HG03135 (cell line): ENCODE results near the gene CIROP.

ENCODE experiments used
- ATAC-seq: cut with Tn5 transposase; IDR thresholded peaks from one replicate; pipeline ENCODE4 v1.9.1; 2021; ENCODE audit warnings: mild to moderate bottlenecking, moderate library complexity; ENCODE audit not compliant: unreplicated experiment

Gene CIROP

DNA sequence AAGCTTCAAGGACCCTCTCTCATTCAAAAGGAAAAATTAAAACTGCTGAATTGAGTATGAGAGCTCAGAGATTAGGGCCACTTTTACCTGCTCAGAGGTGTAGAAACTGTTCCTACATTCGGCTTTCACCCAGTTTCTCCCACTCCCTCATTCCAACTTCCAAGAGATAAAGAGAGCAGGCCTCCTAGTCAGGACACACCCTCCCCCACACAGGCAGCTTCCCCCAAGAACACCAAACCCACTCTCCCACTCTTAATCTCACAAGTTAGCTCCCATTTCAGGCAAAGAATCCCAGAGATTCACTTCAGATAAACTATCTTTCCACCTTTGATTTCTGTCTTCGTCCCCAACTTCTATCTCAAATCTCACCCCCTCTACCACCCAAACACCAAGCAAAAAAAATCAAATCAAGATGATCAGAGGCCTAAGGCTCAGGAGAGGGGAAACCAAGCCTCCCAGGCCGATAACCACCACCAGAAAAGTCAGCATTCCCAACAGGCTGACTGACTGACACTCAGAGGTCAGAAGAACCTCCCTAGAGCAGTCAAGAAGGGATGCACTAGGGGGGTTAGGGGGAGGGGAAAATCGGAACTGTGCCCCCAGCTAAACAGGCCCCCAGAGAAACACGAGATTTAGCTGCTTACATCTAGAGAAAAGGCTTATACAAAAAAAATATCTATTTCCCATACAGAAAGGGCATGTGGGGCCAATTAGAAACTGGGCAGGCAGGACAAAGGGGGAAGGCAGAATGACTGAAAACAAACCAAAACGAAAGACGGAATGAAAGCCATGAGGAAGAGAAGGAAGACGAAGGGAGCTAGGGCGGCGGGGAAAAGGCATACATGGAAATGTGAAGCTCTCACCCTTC lies 34.3 kb downstream of the CIROP start:
- ATAC-seq = no peak

- no peak for ATAC-seq
Measured at GRCh38 chr14:23069413-23069806, 35.4 kb downstream of the CIROP start.

- ATAC-seq = peak; percentile 59
Measured at GRCh38 chr14:23068789-23069412, 35.9 kb downstream of the CIROP start.

GRCh38 chr14:23067847-23068788 lies 36.7 kb downstream of the CIROP start:
- no peak for ATAC-seq

DNA sequence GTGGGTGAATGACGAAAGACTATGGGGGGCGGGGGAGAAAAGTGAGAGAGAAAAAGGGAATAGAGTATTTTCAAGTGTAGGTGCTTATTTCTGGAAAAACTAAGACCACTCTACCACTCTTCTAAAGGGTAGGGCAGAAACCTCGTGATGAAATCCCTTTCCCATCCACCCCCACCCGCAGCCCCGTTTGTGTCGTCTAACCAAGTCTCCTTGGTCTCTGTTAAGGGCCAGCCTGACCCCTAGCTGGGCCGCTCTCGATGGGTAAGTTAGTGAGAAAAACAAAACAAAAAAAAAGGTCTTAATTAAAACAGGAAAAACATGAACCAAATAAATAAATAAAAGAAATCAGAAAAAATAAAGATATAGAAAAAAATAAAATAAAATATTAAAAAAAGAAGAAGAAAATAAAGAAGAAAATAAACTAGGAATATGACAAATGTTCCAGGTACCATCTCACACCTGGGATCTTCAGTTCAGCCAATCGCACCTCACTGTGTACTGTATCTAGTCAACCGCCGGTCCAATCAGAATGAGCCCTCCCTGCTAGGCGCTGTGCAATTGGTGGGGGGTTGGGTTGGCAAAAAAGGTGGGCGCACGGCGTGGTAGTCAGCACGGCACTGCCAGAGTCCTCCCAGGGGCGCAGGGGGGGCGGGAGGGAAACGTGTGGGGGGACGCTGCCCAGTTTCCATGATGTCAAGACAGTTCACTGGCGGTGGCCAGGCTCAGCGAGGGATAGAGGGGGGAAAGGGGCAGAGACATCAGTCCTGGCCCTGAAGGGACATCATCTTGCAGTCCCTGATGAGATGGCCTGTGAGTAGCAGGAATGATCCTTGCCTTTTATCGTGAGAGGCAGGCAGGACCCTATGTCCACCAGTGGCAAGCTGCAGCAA lies 37.7 kb downstream of the CIROP start:
- ATAC-seq = no peak

GRCh38 chr14:23066368-23066767 lies 38.4 kb downstream of the CIROP start:
- no peak for ATAC-seq

DNA sequence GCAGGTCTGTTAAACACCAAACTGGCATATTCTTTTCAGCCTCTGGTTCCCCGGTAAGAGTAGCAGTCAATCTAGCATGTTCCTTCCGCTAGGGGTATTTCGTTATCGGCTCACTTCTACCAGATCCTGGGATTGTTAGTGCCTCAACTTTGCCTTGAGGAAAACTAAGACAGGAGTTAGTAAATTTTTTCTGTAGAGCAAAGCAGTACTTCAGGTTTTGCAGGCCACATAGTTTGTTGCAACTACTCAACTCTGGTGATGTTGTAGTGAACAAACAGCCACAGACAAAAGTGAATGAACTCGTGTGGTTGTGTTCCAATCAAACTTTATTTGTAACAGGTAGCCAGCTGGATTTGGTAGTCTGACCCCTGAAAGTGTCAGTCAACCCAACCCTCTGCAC lies 41.2 kb downstream of the CIROP start:
- ATAC-seq = no peak

DNA sequence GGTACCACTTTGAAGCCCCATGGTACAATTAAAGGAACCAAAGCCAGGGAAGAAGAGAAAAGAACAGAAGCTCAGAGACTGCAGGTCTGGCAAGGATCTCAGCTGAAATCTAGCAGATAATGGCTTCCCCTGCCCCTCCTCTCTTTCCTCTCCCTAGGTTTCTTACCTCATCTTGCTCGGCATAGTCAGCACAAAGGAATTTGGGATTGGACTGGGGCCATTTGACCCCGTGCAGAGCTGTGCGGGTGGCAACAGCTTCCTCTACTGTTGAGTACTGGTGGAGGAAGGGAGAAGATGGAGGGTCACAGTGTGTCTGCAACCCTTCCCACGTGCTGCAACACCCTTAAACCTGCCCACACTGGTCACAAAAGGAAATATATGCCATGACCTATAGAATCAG lies 42.8 kb downstream of the CIROP start:
- ATAC-seq = no peak

DNA sequence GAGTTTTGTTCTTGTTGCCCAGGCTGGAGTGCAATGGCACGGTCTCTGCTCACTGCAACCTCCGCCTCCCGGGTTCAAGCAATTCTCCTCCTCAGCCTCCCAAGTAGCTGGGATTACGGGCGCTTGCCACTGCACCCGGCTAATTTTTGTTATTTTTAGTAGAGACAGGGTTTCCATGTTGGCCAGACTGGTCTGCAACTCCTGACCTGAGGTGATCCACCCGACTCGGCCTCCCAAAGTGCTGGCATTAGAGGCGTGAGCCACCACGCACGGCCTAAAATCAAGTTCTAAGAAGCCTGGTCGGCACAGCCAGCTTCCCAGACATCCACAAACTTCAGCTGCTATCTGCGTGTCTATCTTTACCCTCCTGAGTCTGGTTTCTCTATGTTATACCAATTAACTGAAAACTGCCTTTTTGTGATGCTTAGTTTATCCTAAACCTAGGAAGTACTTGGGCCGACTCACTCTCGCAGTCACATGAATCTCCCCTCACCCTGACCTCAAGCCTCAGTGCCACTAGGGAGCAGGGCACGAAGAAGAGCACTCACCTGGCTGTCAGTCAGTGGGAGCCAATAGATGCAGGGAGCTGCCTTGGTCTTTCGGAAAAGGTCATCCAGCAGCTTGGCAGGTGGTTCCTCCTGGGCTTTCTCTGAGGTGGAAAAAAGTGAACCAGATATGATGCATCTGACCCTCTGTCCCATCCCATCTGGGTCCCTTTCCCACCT lies 44.1 kb downstream of the CIROP start:
- no peak for ATAC-seq

DNA sequence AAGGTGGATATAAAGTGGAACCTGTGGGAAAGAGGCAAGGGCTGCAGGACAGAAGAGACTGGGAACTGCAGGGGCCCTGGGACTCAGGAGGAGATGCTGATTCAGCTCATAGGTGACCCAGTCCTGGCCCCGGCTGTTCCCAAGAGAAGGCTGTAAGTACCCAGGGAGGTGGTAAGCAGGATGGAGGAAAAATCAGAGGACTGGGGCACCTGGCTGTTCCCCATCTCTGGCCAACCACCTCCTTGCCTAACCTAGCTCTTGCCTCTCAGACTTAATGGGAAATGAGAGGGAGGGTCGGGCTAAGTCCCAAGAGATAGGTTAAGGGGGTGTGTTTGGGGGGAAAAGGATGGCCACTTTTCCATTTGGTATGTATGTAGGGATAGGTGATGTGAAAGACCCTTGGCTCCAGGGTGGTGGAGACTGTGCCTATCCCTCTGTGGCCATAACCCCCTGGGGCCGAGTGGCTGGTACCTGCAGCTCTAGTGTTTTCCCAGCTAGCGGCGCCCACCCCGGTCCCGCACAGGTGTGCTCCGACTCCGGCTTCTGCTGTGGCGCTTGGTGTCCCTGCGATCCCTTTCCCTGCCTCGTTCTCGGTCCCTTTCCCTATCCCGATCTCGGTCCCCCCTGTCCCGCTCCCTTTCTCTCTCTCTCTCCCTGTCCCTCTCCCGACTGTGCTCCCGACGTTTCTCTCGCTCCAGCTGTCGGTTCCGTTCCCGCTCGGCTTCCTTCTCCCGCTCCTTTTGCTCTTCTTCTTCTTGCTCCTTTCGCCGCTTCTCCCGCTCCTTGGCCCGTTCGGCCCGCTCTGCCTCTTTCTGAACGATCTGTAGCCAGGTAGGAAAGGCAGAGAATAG lies 45.9 kb downstream of the CIROP start:
- ATAC-seq = no peak

DNA sequence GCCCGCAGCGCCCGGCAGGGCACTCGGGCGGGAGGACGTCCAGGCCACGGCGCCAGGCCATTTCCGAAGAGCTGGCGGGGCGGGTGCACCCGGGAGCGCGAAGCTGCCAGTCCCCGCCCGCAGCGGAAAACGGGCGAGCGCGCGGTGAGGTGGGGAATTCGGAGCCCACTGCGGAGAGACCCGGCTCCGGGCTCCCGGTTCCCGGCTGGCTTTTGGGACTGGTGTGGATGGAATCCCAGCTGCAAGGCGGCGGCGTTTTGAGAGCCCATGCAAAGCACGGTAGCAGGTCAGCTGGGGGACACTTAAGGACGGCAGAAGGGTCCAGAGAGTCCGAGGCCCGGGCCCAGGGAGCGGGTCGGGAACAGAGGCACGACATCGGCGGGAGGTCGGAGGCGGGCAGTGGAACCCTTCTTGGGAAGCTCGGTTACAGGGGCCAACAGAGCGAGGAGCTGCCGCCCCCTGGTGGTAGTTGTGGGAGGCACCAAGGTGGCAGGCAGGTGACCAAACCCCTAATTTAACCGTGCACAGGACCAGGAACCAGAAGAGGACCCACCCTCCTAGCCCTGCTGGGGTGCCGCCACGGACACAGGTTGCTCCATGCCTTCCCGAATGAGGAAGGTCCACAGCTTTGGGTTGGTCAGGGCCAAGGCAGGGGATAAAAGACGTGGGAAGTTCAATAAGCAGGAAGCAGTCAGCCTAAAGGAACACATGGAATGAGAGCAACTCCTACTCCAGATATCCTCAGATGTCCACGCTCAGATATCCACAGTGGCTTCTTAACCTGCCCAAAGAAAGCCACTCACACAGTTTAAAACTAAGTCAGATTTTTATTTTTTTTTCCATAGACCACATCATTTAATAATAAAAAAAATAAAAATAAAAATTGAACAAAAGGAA lies 46.8 kb downstream of the CIROP start:
- ATAC-seq = peak; percentile 63

GRCh38 chr14:23056956-23057756 lies 47.6 kb downstream of the CIROP start, which contains the start of gene CDH24:
CDH24 (minus strand) TSS chr14:23057520; CDS start chr14:23055733, 1,787 bp downstream.
- peak; percentile 42 for ATAC-seq

DNA sequence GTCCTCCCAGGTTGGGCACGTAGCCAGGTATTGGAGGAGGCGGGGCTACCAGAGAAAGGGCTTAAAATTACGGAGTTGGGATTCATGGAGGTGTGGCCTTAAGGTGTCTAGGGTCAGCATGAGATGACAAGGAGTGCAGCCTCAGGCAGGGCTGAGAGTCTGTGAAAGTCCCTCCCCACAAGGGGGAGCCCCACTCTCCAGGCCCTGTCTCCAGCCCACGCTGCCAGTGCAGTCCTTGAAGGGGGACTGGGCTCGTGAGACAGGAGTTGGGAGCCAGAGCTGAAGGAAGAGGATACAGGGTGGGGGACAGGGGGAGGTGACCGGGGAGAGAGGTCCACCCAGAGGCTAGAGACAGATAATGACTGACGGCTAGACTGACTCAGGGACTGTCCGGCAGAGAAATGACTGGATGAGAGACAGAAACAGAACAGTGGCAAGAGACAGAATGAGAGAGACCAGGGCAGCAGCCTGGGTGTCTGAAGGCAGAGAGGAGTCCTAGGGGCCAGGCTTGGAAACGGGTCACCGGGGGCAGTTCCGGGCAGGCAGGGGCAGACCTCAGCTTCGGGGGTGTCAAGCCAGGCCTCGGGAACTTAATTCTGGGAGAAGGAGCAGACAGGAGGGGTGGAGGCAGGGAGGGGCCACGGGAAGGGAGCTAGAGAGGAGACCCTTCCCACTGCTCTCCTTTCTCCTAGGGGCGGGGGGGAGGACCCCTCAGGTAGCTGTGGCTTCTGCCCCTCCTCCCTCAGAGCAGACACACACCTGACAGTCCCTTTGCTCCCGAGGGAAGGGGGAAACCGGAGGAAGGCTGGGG lies 48.4 kb downstream of the CIROP start:
- ATAC-seq = peak; percentile 47

GRCh38 chr14:23055621-23056144 lies 49.1 kb downstream of the CIROP start:
- ATAC-seq = no peak

- no peak for ATAC-seq
Measured at GRCh38 chr14:23055147-23055550, 49.6 kb downstream of the CIROP start.
